Prostate gland (tissue), 2 donors: ENCODE data around the gene PMPCA.

Experiments used
- CTCF ChIP-seq, 4 experiments: fragments of 200-600 bp in 2 of 4; fragments of 450-650 bp in 2 of 4; sonication (generic) in 2 of 4; IDR thresholded peaks; 1 replicate in 3 of 4; 2 replicates in 1 of 4; pipeline ENCODE4 v1.5.1; 2016 to 2019; ENCODE audit warnings: antibody characterized with exemption in 4 of 4, mild to moderate bottlenecking in 2 of 4, moderate library complexity in 2 of 4
- POLR2A ChIP-seq: fragments of 450-650 bp; IDR thresholded peaks from one replicate; pipeline ENCODE4 v1.6.1; 2016; ENCODE audit warnings: antibody characterized with exemption, mild to moderate bottlenecking

- no peak for TF ChIP-seq CTCF (IDR thresholded peaks at IDR 0.05)
- no peak for TF ChIP-seq POLR2A
Measured at GRCh38 chr9:136443087-136443486, 32.6 kb downstream of the PMPCA start.
